UCSD-AML1 (cell line): Measurements from ENCODE around the gene HDAC5.
A peak's percentile ranks its signal among the peaks of the same experiment; 100 is the strongest.
"Not testable (repeated sequence)": the region's sequence is repeated elsewhere in the genome, so short reads cannot be mapped to it uniquely, and the experiment has no call there.

Source experiments
- DNase-seq: peaks from one replicate; lab custom pipeline; 2025; ENCODE audit not compliant: unreplicated experiment; lab: John Stamatoyannopoulos, UW

HDAC5 gene

GRCh38 chr17:44071198-44071520 is 52.3 kb downstream of the HDAC5 start:
- DNase-seq, result no peak

GRCh38 chr17:44070455-44071197 is 52.8 kb downstream of the HDAC5 start, which contains the start of gene G6PC3:
Gene G6PC3, plus strand, starts transcription at chr17:44070735. Its CDS starts 231 bp downstream, at chr17:44070966.
- peak; percentile 95 for DNase-seq

- no peak for DNase-seq
Measured at GRCh38 chr17:44069974-44070454, 53.4 kb downstream of the HDAC5 start.

GRCh38 chr17:44067545-44067940 is 55.9 kb downstream of the HDAC5 start:
- no peak for DNase-seq

- DNase-seq, result peak; percentile 94
Measured at GRCh38 chr17:44066204-44066930, 57.1 kb downstream of the HDAC5 start, which contains the start of gene LSM12. Gene LSM12, minus strand, starts transcription at chr17:44066671. Its CDS starts 84 bp downstream, at chr17:44066587.

- no peak for DNase-seq
Measured at GRCh38 chr17:44065668-44066203, 57.7 kb downstream of the HDAC5 start.

- no peak for DNase-seq
Measured at GRCh38 chr17:44063704-44064639, 59.5 kb downstream of the HDAC5 start.

GRCh38 chr17:44062871-44063270 is 60.6 kb downstream of the HDAC5 start:
- no peak for DNase-seq

GRCh38 chr17:44061446-44061845 is 62.0 kb downstream of the HDAC5 start:
- DNase-seq, result no peak

GRCh38 chr17:44059101-44059892 is 64.1 kb downstream of the HDAC5 start:
- DNase-seq, result no peak

GRCh38 chr17:44053125-44053872 is 70.1 kb downstream of the HDAC5 start:
- DNase-seq, result no peak

- DNase-seq, result no peak
Measured at GRCh38 chr17:44049294-44050060, 74.0 kb downstream of the HDAC5 start.

- DNase-seq, result not testable (repeated sequence)
Measured at GRCh38 chr17:44046893-44047292, 76.5 kb downstream of the HDAC5 start.

- no peak for DNase-seq
Measured at GRCh38 chr17:44045486-44045885, 78.0 kb downstream of the HDAC5 start.

GRCh38 chr17:44044071-44044470 is 79.4 kb downstream of the HDAC5 start:
- no peak for DNase-seq

GRCh38 chr17:44043272-44043696 is 80.2 kb downstream of the HDAC5 start:
- no peak for DNase-seq

- no peak for DNase-seq
Measured at GRCh38 chr17:44039829-44040635, 83.4 kb downstream of the HDAC5 start.

- DNase-seq, result no peak
Measured at GRCh38 chr17:44038604-44039011, 84.8 kb downstream of the HDAC5 start.
